ACC112 (cell line): Measurements from ENCODE around the gene ARHGAP32.

Experiments
- H2AFZ ChIP-seq: fragments of 200-600 bp; sonication (generic); one replicate; pipeline ENCODE4 v1.6.0; 2017; ENCODE audit warnings: antibody characterized with exemption, low read length; ENCODE audit not compliant: unreplicated experiment
- H3K27ac ChIP-seq: fragments of 200-600 bp; sonication (generic); 2 replicates; pipeline ENCODE4 v1.5.1; 2014; ENCODE audit warnings: low read depth, mild to moderate bottlenecking, antibody characterized with exemption, low read length, moderate library complexity
- H3K27me3 ChIP-seq: fragments of 200-600 bp; sonication (generic); 2 replicates; pipeline ENCODE4 v1.6.1; 2014; ENCODE audit warnings: mild to moderate bottlenecking, antibody characterized with exemption, low read length, moderate library complexity, mixed read lengths; ENCODE audit not compliant: insufficient read depth
- H3K36me3 ChIP-seq: fragments of 200-600 bp; sonication (generic); 2 replicates; pipeline ENCODE4 v1.6.1; 2016; ENCODE audit warnings: mild to moderate bottlenecking, antibody characterized with exemption, low read length, moderate library complexity, mixed read lengths; ENCODE audit not compliant: insufficient read depth
- H3K4me1 ChIP-seq: fragments of 200-600 bp; sonication (generic); one replicate; pipeline ENCODE4 v1.6.1; 2016; ENCODE audit warnings: low read length, mixed read lengths; ENCODE audit not compliant: insufficient read depth, unreplicated experiment, control insufficient read depth
- H3K4me3 ChIP-seq: fragments of 200-600 bp; sonication (generic); 2 replicates; pipeline ENCODE4 v1.5.1; 2014; ENCODE audit warnings: mild to moderate bottlenecking, low read depth, low read length
- H3K79me2 ChIP-seq: fragments of 200-600 bp; sonication (generic); one replicate; pipeline ENCODE4 v1.6.0; 2016; ENCODE audit warnings: low read length; ENCODE audit not compliant: control insufficient read depth, unreplicated experiment, insufficient read depth

The ARHGAP32 gene

GRCh38 chr11:128988242-128988970 lies 203.7 kb downstream of the ARHGAP32 start:
- Histone ChIP-seq H3K27ac (no peak overlapping the region), H3K36me3 (peaks cover 4% of the 10 kb centered on the region; the same call in 1 of the 2 replicates), H3K4me3 (no peak overlapping the region), H3K27me3 (no peaks in the 10 kb centered on the region), H2AFZ (no peak overlapping the region), H3K79me2 (no peaks in the 10 kb centered on the region), H3K4me1 (no peaks in the 10 kb centered on the region)

DNA sequence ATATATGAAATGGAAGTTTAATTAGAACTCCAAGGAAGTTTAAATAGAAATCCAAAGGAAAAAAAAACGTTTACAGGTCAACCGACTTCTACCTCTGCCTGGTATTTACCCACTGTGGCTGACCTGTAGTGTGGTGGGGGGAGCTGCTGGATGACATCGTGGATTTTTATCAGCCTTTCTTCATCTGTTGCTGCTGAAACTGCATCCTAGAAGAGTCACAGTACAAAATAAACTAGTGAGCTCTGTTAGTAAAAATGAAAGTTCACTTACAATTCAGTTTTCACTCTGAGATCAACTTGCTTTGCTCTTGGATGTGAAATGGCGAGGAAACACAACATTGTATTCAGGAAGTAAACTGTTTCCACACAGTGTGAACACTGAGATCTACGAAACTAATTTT lies 206.2 kb downstream of the ARHGAP32 start:
- Histone ChIP-seq H3K27me3 (no peaks in the 10 kb centered on the region), H3K27ac (no peak overlapping the region), H3K79me2 (no peaks in the 10 kb centered on the region), H3K36me3 (peaks cover 4% of the 10 kb centered on the region; the same call in 1 of the 2 replicates), H3K4me1 (no peaks in the 10 kb centered on the region), H3K4me3 (no peak overlapping the region), H2AFZ (no peak overlapping the region)

DNA sequence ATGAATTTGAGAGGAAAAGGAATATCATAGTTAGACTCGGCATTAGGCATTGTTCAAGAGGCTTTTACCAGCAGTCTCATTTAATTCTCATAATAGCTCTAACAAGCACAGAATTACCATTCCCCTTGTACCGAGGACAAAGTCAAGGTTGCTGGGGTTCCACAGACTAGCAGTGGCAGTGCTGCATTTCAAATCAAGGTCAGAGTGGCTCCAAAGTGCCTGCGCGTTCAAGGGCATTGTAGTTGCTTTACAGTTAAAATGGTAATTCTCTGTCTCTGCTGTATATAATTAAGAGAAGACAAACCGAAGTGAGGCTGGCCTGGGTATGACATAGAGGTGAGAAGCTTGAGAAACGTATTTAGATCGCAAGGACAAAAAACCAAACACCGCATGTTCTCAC lies 209.1 kb downstream of the ARHGAP32 start:
- Histone ChIP-seq H3K4me1 (no peaks in the 10 kb centered on the region), H3K4me3 (no peak overlapping the region), H2AFZ (no peak overlapping the region), H3K27me3 (no peaks in the 10 kb centered on the region), H3K27ac (no peak overlapping the region), H3K79me2 (no peaks in the 10 kb centered on the region), H3K36me3 (peaks cover 5% of the 10 kb centered on the region)

- Histone ChIP-seq H3K4me1 (no peaks in the 10 kb centered on the region), H3K36me3 (peaks cover 4% of the 10 kb centered on the region; the same call in 1 of the 2 replicates), H2AFZ (no peak overlapping the region), H3K27me3 (no peaks in the 10 kb centered on the region), H3K27ac (no peak overlapping the region), H3K4me3 (no peak overlapping the region), H3K79me2 (no peaks in the 10 kb centered on the region)
Observed at GRCh38 chr11:128981254-128981653, 210.9 kb downstream of the ARHGAP32 start.

DNA sequence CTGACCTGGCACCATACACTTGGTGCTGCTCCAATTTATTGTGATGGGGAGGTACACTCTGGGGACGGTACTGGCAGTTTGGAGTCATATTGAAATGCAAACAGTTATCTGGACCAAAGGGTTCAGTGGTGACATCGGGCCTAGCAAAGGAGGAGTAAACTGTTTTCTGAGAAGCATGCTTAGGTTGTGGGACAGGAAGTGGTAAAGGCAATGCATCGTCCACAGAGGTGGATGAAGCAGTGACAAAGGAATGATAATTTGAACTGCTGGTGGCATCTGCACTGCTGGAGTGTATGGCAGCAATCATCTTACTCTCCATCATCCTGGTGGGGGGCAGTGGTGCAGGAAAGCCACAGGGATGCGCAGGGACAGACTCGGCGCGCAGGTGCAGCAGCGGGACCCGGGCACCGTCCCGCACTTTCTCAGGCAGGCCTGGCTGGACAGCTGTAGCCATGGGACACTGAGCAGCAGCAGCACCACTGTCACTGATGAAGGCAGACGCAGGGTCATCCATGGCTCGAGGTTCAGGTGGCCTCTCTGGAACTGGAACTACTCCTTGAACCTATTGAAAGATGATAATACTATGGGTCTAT lies 221.4 kb downstream of the ARHGAP32 start:
- Histone ChIP-seq H3K27ac (no peak overlapping the region), H3K27me3 (no peaks in the 10 kb centered on the region), H2AFZ (no peak overlapping the region), H3K4me1 (no peaks in the 10 kb centered on the region), H3K4me3 (no peak overlapping the region), H3K79me2 (no peaks in the 10 kb centered on the region), H3K36me3 (peaks cover 11% of the 10 kb centered on the region; the same call in 1 of the 2 replicates)

DNA sequence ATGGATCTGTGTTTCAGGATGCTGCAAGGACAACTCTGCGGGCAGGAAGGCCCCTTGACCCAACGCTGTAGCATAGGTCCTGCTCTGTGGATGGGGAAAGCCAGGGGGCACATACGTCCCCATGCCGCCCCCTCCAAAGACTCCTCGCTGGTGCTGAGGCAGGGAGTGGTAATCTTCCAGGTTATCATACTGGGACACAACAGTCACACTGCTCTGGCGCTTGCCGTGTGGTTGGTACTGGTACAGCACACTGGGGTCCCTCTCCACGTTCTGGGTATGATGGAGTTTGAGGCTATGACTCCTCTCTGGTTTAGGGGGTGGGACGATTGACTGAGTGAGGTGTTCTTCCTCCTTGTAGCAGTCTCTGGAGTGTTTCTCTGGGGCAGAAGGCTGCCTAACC lies 223.2 kb downstream of the ARHGAP32 start:
- no peaks in the 10 kb centered on the region for H3K27me3 ChIP-seq
- peaks cover 6% of the 10 kb centered on the region; the same call in 1 of the 2 replicates for H3K36me3 ChIP-seq
- no peak overlapping the region for H2AFZ ChIP-seq
- H3K4me1 ChIP-seq = no peaks in the 10 kb centered on the region
- no peak overlapping the region for H3K4me3 ChIP-seq
- H3K27ac ChIP-seq = no peak overlapping the region
- no peaks in the 10 kb centered on the region for H3K79me2 ChIP-seq

DNA sequence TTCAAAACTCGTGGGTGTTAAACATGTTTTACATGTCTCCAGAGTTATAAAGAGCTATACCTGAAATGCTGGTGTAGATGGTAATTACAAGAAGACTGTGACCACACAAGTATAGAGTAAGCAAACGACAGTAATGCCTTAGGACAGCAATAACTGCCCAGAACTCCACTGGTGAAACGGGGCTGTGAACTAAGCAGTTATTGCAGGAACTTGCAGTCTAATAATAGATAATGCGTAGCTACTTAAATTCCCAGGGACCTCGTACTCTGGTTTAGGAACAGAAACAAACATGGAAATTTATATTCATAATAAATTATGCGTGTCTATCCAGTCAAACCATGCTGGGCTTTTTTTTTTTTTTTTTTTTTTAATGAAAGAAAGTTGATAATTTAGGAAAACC lies 224.5 kb downstream of the ARHGAP32 start:
- no peak overlapping the region for H3K27ac ChIP-seq
- peaks cover 4% of the 10 kb centered on the region; the same call in 1 of the 2 replicates for H3K36me3 ChIP-seq

DNA sequence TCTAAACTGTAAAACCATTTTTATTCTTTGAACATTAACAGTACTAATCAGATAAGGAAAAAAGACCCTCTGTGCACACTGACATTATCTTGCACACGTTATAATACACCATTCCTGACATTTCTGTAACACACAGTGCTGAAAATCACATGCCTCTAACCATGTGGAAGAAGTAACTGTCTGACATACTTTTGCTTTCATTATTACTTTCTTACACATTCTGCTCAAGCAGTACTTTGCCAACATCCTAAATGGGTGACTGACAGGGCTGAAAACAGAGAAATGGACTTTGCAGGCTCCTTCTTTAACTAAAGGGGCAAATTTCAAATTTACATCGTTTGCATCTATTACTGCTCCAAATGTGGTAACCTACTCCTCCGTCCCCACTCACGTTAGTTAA lies 226.6 kb downstream of the ARHGAP32 start:
- no peaks in the 10 kb centered on the region for H3K27me3 ChIP-seq
- no peaks in the 10 kb centered on the region for H3K79me2 ChIP-seq
- no peaks in the 10 kb centered on the region for H3K36me3 ChIP-seq
- no peak overlapping the region for H3K4me3 ChIP-seq
- H2AFZ ChIP-seq = no peak overlapping the region
- no peak overlapping the region for H3K27ac ChIP-seq
- H3K4me1 ChIP-seq = no peaks in the 10 kb centered on the region

More for the DNA sequence above, 224.5 kb downstream of the ARHGAP32 start:
- Histone ChIP-seq H2AFZ (no peak overlapping the region), H3K4me1 (no peaks in the 10 kb centered on the region), H3K79me2 (no peaks in the 10 kb centered on the region), H3K4me3 (no peak overlapping the region), H3K27me3 (no peaks in the 10 kb centered on the region)

- no peaks in the 10 kb centered on the region for H3K27me3 ChIP-seq
- H3K27ac ChIP-seq = no peak overlapping the region
- H3K79me2 ChIP-seq = no peaks in the 10 kb centered on the region
- H3K36me3 ChIP-seq = no peaks in the 10 kb centered on the region
- H3K4me1 ChIP-seq = no peaks in the 10 kb centered on the region
- H3K4me3 ChIP-seq = no peak overlapping the region
- H2AFZ ChIP-seq = no peak overlapping the region
Observed at GRCh38 chr11:128964463-128964930, 227.6 kb downstream of the ARHGAP32 start.

DNA sequence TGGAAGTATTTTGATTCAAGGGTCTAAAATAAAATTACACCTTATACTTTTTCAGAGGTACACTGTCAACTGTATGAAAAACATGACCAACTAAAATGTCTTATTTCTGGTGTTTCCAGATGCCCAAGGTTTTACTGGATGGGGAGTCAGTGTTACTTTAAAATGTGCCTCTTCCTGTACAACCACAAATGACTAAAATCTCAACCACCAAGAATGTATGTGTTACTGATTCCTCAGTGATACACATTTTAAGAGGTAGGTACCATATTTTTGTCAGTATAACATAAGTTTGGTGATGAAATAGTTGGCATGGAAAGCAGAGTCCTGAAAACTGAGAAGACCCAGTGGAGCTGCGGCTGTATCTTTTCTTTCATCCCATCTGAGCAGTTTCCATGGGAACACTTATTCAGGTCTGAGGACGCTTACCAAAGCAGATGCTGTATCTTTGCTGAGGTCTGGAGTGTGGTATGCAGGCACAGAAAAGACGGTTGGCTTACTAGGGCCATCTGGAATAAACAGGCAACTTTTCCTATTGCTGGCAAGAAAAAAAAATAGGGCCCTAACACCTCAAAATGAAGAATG lies 228.3 kb downstream of the ARHGAP32 start:
- no peak overlapping the region for H3K27ac ChIP-seq
- no peak overlapping the region for H3K4me3 ChIP-seq
- H3K79me2 ChIP-seq = no peaks in the 10 kb centered on the region
- H3K4me1 ChIP-seq = no peaks in the 10 kb centered on the region
- no peaks in the 10 kb centered on the region for H3K27me3 ChIP-seq
- H3K36me3 ChIP-seq = no peaks in the 10 kb centered on the region
- no peak overlapping the region for H2AFZ ChIP-seq

- H2AFZ ChIP-seq = no peak overlapping the region
- H3K4me1 ChIP-seq = no peaks in the 10 kb centered on the region
Observed at GRCh38 chr11:128962896-128963295, 229.2 kb downstream of the ARHGAP32 start.

More at GRCh38 chr11:128962896-128963295, 229.2 kb downstream of the ARHGAP32 start:
- H3K4me3 ChIP-seq = no peak overlapping the region
- H3K27me3 ChIP-seq = no peaks in the 10 kb centered on the region
- H3K36me3 ChIP-seq = no peaks in the 10 kb centered on the region
- H3K27ac ChIP-seq = no peak overlapping the region
- H3K79me2 ChIP-seq = no peaks in the 10 kb centered on the region
